Hindlimb muscle (tissue), 1 donor: ENCODE results near the gene TIPARP. TPM values are rescaled to one million over a fixed set of nuclear protein-coding genes. Genes with fewer than 3 reads are reported as not detected.
"Not testable (repeated sequence)": the region's sequence is repeated elsewhere in the genome, so short reads cannot be mapped to it uniquely, and the experiment has no call there.

Experiments
- DNase-seq: peaks from one replicate; pipeline ENCODE4 v3.0.0-alpha.2; 2013
- polyA plus RNA-seq: library from polyadenylated mRNA; unstranded; fragments of 120-200 nt; gene quantifications from one replicate; pipeline ENCODE4 v1.2.1, GENCODE V29; 2013; ENCODE audit not compliant: insufficient read length

Gene TIPARP
- polyA plus RNA-seq, 1 donor, result 6.5 TPM

- no peak for DNase-seq
These were observed 3.1 kb downstream of the TIPARP start for GRCh38 chr3:156677536-156677935.

GRCh38 chr3:156678197-156678596 is 3.8 kb downstream of the TIPARP start:
- DNase-seq, result no peak

DNA sequence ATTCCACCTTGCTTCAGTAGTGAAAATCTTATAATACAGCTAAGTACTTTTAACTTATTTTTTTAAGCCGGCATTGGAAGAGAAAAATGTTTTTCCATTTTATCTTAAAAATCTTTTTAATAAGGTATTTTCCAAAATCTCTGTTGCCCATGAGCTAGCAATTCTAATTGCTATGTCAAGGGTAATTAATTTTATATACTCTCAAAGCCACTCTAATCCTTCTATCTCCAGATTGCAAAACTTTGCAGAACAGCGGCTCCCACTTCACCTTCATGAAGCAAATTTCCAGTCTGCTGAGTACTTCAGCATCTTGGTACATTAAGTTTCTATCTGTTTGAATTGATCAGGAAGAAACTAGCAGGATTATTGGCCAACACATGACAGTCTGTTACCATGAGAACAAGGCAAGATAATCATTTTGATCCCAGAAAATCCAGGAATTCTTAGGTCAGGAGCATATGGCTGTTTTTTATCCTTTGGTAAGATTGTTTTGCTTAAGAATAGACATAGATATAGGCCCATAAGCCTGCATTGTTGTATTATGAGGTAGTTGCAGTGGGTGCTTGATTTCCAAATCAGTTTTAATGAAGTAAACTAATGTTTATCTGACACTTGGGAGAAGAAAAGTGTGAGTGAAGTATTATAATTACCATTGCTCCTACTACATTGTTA is 6.0 kb downstream of the TIPARP start:
- no peak for DNase-seq

- DNase-seq, result peak; percentile 24
These were observed 6.6 kb downstream of the TIPARP start for GRCh38 chr3:156681002-156681401.

- no peak for DNase-seq
These were observed 8.1 kb downstream of the TIPARP start for GRCh38 chr3:156682501-156682900.

GRCh38 chr3:156682963-156683362 is 8.6 kb downstream of the TIPARP start:
- DNase-seq, result no peak

GRCh38 chr3:156685198-156685597 is 10.8 kb downstream of the TIPARP start:
- DNase-seq, result no peak

DNA sequence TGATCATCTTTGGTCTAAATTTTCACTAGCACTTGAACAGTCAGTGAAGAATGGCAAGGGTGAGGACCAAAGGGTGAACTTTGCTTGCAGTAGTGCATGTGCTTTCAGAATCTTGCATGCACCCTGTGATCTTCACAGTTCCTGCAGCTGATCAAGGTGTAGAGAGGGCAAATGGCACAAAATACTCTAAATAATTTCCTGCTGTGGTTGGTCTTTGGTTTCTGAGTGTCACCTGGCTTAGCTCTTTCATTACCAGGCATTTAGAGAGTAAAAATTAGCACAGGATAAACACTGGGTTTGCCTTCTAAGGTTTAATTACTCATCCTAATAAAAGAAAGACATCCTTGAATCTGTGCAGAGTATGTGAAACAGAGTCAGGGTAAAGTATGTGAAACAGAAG is 11.4 kb downstream of the TIPARP start:
- no peak for DNase-seq

GRCh38 chr3:156687023-156687422 is 12.6 kb downstream of the TIPARP start:
- no peak for DNase-seq

DNA sequence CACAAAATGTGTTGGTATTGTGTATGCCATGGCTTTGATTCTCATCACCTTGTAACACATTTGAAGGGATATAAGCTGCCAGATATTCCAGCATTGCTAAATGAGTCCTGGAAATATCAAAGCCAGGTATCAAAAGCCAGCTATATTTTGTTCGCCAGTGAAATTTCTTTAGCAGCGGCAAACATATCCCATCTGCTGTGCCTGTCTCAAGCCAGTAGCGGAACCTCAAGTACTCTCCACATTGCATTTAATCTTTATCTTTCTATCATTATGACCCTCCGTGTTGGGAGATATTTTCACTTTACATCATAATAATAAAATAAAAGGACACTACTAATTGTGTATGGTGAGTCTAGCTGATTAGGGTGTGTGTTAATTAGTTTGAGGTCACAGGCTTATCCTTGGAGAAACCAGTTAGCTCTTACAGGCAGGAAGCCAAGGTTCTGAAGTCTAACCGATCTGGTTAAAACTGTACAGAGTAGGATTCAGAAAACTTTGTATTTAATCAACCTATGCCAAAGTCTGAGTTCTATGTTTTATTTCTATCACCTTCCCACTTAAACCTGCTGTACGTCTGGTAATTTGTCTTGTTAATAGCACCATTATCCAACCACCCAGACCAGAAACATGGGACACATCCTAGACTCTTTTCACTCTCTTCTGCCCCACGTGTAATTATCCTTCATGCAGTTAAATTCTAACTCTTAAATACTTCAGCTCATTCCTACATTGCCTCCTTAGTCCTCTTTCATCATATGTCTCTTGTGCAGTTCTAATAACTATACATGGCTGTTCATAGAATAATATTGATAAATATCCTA is 14.5 kb downstream of the TIPARP start:
- DNase-seq, result no peak

- DNase-seq, result no peak
These were observed 15.2 kb downstream of the TIPARP start for GRCh38 chr3:156689608-156690007.

GRCh38 chr3:156691920-156692319 is 17.5 kb downstream of the TIPARP start:
- no peak for DNase-seq

DNA sequence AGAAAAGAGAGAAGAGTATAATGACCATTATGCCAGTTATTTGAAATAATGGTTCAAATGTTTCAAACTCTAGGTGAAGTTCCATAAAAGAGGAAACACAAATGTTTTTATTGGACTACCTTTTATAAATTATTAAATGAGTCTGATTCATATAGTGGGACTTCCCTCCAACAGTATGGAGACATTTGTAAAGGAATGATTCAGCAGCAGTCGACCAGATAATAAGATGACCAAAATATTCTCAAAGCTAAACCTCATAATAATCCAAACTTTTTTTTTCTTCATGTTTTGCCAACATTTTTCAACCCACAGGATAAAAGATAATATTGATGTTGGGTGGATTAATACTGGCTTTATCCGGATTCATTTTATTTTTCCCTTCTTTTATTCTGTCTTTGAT is 18.8 kb downstream of the TIPARP start:
- no peak for DNase-seq

DNA sequence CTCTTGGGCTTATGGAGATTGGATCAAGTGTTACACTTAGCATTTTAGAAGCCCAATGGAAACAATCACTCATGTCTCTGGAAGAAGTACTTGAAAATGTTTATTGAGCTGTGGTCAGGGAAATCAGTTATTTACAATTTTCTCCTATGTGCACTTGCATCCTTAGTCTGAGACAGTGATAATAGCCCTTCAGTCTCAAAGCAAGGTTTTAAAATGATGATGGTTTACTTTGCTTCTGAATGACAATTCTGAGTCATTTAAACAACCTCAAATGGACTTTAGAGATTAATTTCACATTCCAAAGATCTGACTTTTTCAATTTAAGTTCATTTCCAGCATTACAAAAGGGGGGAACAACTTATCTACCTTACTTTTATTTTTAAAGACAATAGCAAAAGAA is 20.1 kb downstream of the TIPARP start:
- DNase-seq, result no peak

- DNase-seq, result no peak
These were observed 28.0 kb downstream of the TIPARP start for GRCh38 chr3:156702367-156702766.

DNA sequence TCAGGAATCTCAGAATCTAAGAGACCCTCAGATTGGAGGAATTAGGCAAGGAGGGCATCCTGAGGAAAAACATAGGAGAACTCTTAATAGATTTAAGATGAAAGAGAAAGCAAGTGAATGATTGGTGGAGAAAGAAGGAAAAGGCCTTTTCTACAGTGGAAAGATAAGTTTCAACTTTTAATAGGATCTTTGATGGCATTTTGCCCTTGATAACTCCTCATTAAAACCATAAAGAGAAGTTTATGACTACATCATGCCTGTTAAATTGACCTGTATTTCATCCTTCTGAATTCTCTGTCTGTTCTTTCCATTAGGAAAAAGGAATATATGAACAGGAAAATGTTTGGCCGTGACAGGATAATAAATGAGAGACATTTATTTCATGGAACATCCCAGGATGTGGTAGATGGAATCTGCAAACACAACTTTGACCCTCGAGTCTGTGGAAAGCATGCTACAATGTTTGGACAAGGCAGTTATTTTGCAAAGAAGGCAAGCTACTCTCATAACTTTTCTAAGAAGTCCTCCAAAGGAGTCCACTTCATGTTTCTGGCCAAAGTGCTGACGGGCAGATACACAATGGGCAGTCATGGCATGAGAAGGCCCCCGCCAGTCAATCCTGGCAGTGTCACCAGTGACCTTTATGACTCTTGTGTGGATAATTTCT is 30.1 kb downstream of the TIPARP start:
- no peak for DNase-seq

DNA sequence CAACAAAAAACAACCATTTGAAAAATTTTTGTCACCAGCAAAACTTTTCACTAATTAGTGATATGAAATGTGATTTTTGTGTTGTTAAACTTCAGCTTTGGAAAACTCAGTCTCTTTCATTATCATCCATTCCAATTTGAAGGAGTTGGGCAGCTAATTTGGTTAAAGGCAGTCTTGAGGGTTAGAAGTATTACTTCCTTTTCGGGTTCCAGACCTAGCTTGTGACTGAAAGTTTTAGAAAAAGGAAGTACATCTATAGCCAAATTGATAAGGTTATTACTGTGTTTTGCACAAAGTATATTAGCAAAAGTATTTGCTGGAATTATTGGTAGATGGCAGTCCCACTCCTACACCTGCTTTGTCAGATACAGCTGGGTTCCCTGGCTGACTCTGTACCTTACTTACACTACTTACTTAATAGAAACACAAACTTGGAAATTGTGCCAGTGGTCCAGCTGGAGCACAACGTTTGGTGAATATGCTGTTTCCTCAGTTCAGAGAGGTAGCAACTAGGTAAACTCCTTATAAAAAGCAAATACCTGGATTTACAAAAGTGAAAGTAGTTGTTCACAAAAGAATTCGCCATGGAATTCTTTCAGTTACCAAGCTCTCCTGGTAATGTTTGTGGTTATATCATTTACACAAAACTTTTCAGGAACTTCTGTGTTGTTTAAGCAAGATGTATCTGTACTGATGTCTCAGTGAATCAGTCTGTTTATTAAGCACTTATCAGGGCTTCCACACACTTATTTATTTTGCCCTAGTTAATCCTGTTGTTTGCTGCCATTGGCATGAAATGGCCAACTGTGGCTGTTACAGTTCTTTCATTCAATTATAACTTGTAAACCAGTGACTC is 31.6 kb downstream of the TIPARP start:
- no peak for DNase-seq

- no peak for DNase-seq
These were observed 33.2 kb downstream of the TIPARP start for GRCh38 chr3:156707588-156707987.

GRCh38 chr3:156710429-156710828 is 36.0 kb downstream of the TIPARP start:
- DNase-seq, result no peak

- DNase-seq, result no peak
These were observed 36.7 kb downstream of the TIPARP start for GRCh38 chr3:156711113-156711512.

DNA sequence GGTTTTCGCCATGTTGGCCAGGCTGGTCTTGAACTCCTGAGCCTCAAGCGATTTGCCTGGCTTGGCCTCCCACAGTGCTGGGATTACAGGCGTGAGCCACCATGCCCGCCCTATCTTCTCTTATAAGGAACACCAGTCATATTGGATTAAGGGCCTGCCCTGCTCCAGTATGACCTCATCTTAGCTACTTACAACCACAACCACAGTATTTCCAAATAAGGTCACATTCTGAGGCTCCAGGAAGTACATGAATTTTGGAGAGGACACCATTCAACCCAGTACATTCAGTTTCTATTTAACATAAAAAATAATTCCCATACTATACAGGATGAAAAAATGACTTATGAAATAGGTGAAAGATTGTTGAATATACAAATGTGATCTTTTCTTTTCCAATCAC is 37.6 kb downstream of the TIPARP start:
- DNase-seq, result not testable (repeated sequence)

DNA sequence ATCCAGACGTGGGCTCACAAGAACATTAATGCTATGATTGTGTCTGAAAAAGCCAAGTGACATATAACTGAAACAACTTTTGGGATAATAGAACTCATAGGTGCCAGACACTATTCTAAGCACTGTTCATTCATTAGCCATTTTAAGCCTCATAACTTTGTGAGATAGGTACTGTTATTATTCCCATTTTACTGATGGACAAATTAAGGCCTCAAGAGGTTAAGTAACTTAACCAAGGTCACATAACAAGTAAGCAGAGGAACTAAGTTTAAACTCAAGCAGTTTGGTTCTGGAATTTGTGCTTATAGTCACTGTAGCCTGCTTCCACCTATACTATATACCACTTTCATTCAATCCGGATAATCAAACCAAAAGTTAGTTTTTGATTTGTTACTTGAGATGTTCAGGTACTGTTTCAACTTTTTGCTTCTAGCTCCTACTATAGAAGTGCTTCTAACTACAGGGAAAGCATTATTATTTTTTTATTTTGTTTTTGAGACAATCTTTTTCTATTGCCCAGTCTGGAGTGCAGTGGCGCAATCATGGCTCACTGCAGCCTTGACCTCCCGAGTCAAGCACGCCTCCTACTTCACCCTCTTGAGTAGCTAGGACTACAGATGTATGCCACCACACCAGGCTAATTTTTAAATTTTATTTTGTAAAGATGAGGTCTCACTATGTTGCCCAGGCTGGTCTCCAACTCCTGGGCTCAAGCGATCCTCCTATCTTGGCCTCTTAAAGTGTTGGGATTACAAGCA is 41.9 kb downstream of the TIPARP start:
- DNase-seq, result no peak
